Activated T-cell treated with anti-CD3 and anti-CD28 coated beads for 48 hours (primary cell): ENCODE results near the gene TSPAN13.

Experiments used
- DNase-seq: peaks from one replicate; pipeline ENCODE4 v3.0.0-alpha.2; 2020; ENCODE audit warnings: low read depth

TSPAN13 gene

GRCh38 chr7:16753102-16753931, at the start of gene TSPAN13:
Gene TSPAN13 (plus strand): TSS chr7:16753755. CDS start chr7:16753968, 213 bp downstream.
- peak; percentile 69 for DNase-seq

GRCh38 chr7:16708511-16708910, 45.0 kb upstream of the TSPAN13 start:
- no peak for DNase-seq

GRCh38 chr7:16708980-16709379, 44.6 kb upstream of the TSPAN13 start:
- DNase-seq: no peak

- no peak for DNase-seq
Observed at GRCh38 chr7:16710651-16711050, 42.9 kb upstream of the TSPAN13 start.

GRCh38 chr7:16711730-16712129, 41.8 kb upstream of the TSPAN13 start:
- no peak for DNase-seq

- peak; percentile 17 for DNase-seq
Observed at GRCh38 chr7:16712916-16713315, 40.6 kb upstream of the TSPAN13 start.

- no peak for DNase-seq
Observed at GRCh38 chr7:16715928-16716327, 37.6 kb upstream of the TSPAN13 start.

- DNase-seq: no peak
Observed at GRCh38 chr7:16718111-16718656, 35.4 kb upstream of the TSPAN13 start.

- no peak for DNase-seq
Observed at GRCh38 chr7:16719699-16720098, 33.9 kb upstream of the TSPAN13 start.

- no peak for DNase-seq
Observed at GRCh38 chr7:16721541-16721940, 32.0 kb upstream of the TSPAN13 start.

- DNase-seq: no peak
Observed at GRCh38 chr7:16724344-16724743, 29.2 kb upstream of the TSPAN13 start.

- DNase-seq: no peak
Observed at GRCh38 chr7:16726189-16726588, 27.4 kb upstream of the TSPAN13 start.

GRCh38 chr7:16727736-16728135, 25.8 kb upstream of the TSPAN13 start:
- no peak for DNase-seq

- no peak for DNase-seq
Observed at GRCh38 chr7:16728811-16729210, 24.7 kb upstream of the TSPAN13 start.

- no peak for DNase-seq
Observed at GRCh38 chr7:16729541-16729940, 24.0 kb upstream of the TSPAN13 start.

- no peak for DNase-seq
Observed at GRCh38 chr7:16730937-16731336, 22.6 kb upstream of the TSPAN13 start.

GRCh38 chr7:16732828-16733227, 20.7 kb upstream of the TSPAN13 start:
- no peak for DNase-seq

- no peak for DNase-seq
Observed at GRCh38 chr7:16734148-16734726, 19.3 kb upstream of the TSPAN13 start.

GRCh38 chr7:16735020-16735419, 18.5 kb upstream of the TSPAN13 start:
- no peak for DNase-seq

- DNase-seq: no peak
Observed at GRCh38 chr7:16738011-16738688, 15.4 kb upstream of the TSPAN13 start.

GRCh38 chr7:16739863-16740622, 13.5 kb upstream of the TSPAN13 start:
- no peak for DNase-seq

- DNase-seq: no peak
Observed at GRCh38 chr7:16740623-16740953, 13.0 kb upstream of the TSPAN13 start.
